NOMO-1 treated with DMSO at 0.1 percent for 48 hours (cell line): ENCODE results near the gene NPIPA8.
"Not testable (repeated sequence)": the region's sequence is repeated elsewhere in the genome, so short reads cannot be mapped to it uniquely, and the experiment has no call there.

Source experiments
- DNase-seq: peaks from one replicate; lab custom pipeline; 2025; ENCODE audit not compliant: unreplicated experiment; lab: John Stamatoyannopoulos, UW

The NPIPA8 gene

DNA sequence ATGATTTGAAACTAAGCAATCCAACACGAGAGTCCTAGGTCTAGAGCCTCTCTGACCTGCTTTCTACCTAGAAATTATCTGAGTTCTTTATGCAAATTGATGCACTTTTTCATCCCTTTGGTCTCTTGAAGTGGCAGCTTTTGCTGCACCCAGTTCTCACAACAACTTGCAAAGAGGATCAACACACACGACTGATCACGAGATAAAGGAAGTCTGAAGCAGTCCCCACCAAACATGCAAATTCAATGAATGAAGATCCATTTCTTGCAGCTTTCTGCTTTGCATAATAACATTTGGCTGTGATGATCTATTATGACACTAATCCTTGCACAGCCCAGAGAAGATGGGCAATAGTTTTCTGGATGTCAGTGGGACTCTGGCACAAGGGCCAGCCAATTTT is 56.2 kb downstream of the NPIPA8 start:
- not testable (repeated sequence) for DNase-seq

DNA sequence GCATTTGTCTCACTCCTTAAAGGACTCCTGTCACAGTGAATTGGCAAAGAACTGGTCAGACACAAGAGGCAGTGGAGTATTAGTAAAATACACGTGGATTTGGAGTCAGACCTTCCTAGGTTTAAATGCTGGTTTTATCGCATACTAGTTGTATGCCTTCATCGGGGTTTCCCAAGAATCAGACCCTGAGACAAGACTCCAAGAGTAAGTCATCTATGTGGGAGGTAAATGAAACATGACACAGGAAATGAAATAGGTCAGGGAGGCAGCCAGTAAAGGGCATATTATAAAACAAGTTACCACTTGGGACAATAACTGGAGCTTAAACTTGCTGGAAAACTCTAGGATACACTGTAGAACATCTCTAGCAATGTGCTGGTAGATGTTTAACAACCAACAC is 59.8 kb downstream of the NPIPA8 start:
- DNase-seq: not testable (repeated sequence)

DNA sequence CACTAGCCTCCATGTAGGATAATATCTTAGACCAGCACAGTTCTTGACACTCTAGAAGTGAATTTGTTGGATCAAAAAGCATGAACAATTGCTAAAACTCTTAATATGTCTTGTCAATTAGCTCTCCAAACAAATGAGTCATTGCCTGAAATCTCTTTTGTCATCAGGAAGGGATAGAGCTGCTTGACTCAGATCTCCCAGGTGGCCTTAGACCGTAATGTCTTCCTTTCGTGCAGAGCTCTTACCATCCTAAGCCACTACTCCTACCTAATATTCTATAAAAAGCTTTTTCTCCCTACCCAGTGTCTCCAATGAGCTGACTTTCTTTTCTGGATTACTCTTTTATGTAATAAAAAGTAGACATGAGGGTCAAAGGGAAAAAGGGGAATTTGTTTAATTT is 66.4 kb downstream of the NPIPA8 start:
- not testable (repeated sequence) for DNase-seq
